ENCODE data around the gene ZCWPW1.
A peak's percentile ranks its signal among the peaks of the same experiment; 100 is the strongest.

Gene ZCWPW1, protein sequence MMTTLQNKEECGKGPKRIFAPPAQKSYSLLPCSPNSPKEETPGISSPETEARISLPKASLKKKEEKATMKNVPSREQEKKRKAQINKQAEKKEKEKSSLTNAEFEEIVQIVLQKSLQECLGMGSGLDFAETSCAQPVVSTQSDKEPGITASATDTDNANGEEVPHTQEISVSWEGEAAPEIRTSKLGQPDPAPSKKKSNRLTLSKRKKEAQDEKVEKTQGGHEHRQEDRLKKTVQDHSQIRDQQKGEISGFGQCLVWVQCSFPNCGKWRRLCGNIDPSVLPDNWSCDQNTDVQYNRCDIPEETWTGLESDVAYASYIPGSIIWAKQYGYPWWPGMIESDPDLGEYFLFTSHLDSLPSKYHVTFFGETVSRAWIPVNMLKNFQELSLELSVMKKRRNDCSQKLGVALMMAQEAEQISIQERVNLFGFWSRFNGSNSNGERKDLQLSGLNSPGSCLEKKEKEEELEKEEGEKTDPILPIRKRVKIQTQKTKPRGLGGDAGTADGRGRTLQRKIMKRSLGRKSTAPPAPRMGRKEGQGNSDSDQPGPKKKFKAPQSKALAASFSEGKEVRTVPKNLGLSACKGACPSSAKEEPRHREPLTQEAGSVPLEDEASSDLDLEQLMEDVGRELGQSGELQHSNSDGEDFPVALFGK
- 9.1 to 17.2 (median 14.6) reads per million in 4 experiments for total RNA-seq

DNA sequence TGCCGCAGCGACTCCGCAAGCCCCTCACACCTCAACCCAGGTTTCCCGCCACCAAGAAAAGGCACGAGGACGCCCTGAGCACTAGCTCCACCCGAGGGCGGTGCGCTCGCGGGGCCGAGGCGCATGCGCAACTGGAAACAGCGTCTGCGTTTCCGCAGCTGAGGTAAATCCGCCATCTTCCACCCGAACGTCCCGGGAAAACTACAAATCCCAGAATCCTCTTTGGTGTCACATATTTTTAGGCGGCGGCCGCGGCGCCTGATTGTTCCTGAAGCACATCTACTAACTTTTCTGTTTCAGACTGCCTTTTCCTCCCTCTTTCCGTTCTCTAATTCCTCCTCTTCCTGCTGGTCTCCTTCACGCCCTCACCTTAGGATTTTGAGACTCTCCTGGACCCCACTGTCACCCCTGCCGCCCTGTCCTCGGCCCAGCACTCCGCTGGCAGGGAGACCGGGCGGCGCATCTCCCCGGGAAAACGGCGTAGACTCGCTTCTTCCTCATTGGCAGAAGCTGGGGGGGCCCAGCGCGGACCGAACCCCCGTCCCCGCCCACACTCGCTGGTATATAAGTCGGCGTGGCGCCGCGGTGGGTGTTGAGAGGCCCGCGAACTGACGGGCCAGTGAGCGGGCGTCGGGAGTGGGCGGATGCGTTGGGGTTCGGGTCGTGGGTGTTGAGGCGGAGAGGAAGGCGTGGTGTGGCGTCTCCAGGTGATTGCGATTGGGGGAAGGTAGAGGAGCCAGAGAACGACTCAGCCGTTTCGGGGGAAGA lies at the start of gene ZCWPW1:
ZCWPW1 (minus strand) TSS at position 505 of the 768 bp plus-strand sequence. CDS start 8,054 bp downstream, outside the sequence.
- DNase-seq, result peak; percentile 94

DNA sequence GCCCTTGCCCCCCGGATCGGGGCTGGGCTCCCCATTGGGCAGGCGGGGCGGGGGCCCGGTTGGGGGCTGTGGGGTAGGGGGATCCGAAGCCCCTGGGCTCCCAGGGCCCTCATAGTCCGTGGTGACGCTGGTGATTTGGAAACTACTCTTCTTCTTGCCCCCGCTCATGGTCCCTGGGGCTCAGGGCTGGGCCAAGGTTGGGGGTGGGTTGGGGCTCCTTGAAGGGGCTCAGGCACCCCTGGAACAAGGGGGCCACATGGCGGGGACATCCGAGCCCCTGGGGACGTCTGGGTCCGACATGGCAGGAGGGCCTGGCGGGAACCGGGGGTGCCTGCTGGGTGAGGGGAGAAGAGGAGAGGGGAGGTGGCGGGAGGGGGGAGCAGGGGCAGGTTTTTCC lies 49.4 kb upstream of the ZCWPW1 start:
- DNase-seq, result no peak

DNA sequence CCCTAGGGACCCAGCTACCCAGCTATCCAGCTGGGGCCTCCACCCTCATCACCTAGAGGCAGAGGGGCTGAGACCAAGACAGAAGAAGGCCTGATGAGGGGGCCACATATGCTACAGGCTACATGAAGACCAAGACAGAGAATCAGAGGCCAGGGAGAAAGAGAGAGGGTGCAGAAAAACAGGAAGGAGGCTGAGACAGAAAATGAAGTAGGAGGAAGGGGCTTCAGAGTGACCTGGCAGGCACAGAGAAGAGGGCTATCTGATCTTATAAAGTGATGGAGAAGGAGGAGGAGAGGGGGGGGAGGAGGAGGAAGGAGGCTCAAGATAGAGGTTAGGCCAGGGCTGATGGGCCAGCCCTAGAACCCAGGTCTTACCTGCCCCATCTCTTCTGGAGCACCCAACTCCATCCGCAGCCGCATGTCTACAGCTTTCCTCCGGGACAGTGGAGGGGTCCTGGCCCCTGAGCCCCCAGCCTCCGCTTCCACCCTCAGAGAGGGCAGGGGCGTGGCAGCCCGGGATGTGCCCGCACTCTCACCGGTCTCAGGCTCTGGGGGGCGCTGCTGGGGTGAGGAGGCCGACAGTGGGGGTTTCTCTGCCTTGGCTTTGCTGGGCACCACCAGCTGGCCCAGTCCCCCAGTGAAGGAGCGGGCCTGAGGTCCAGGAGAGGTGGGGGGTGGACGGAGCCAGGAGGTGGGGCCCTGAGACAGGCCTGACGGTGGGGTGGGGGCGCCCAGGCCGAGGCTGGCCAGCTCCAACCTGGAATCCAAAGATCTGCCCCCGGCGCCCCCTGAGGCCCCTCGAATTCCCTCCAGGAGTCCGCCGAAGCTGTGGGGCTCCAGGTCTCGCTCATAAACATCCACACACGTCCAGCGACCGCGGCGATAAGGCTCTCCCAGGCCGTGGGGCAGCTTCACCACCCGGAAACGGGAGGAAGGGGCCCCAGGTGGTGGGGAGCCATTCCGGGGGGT lies 48.7 kb upstream of the ZCWPW1 start:
- peak; percentile 11 for DNase-seq

DNA sequence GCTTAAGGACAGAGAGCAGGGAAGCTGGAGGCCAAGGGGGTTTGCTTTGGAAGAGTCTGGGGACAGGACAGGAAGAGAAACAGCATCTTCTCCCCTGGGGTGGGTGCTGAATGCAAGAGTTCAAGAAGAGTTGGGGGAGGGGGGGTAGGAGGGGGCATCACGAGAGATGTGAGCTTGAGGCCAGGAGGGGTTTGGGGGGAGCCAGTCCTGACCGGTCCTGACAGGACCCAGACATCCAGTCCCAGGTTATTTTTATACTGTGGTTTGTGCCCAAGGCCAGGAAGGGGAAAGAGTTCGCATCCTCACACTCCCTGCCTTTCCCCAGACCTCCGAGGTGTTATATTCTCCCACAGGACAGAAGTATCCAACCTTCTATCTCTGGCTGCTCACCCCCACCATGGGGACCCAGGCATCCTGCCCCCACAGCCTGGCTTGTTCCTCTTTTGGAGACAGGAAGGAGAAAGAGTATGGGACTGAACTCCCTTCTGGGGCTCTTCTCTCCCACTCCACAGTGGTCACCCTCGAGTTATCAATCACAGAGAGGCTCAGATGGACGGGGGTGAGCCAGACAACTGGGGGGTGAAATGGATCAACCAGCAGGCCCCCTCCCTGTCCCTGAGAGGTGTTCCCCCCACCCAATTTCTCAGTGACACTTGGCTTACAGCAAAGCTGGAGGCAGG lies 47.7 kb upstream of the ZCWPW1 start:
- DNase-seq, result no peak

DNA sequence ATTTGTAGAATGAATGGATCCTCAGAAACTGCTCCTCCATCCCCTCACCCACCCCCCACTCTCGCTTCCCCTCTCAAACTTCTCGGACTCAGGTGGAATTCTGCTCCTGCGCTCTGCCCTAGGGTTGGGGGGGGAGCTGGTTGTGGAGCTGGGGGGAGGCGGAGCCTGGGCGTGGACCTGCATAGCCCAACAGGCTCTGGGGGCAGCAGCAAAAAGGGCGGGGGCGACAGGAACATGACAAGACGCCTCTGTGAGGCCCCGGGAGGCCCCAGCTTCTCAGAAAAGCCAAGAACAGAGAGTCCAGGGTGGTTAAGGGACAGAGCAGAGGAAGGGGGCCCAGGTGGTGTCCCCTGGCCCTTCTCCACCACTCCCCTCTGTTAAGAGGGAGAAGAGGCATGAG lies 47.0 kb upstream of the ZCWPW1 start:
- DNase-seq, result no peak

DNA sequence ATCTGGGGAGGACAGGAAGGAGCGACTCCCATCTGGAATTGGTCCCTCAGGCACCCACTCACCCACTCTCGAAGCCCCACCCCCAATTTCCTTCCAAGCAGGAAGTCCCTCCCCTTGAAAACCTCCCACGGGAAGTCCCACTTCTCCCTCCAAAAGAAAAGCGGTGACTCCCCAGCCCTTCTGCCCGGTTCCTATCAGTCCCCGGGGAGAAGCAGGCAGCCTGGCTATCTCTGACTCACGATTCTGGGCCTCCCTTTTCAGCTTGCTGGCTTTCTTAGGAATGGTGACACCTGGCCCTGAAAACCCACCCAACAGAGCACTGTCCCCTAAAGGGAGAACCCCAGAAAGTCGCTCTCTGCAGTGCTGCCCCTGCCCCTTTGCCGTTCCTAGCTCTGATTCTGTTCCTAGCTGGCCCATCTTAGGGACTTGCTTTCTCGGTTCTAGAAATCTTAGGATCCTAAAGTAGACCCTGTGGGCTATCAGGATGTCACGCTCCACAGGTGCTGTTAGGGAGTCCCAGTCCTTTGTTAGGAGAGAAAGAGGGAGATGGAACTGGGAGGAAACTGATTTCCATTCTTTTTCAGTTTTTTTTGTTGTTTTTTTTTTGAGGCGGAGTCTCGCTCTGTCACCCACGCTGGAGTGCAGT lies 44.5 kb upstream of the ZCWPW1 start:
- peak; percentile 15 for DNase-seq

DNA sequence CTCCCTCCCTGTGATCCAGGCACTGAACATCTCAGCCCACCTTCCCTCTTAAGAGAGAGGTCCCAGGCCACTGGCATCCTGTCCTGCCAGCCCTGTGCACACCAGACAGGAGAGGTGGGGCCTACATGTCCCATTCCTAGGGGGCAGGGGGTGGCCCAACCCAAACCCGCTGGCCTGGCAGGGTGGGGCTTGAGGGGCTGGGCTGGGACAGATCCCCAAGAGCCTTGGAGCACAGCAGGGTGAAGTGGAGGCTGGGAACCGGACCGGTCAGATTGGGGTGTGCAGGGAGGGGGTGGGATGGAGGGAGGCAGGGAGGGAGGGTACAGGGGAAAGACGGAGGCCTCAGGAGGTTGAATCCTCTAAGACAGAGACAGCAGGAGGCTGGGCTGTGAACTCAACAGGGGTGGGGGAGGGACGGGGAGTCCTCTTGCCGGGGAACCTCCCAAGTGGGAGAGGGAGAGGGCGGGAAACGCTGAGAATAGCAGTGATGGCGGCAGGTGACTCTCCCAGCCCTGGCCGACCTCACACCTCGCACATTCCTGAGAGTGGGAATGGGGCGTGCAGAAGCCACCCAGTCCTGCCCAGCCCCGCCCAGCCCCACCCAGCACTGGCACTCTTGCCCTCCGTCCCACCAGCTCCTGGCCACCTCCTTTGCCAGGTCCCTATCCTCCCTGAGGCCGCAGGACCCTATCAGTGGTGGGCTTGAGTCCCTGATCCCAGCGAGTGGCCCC lies 43.8 kb upstream of the ZCWPW1 start:
- DNase-seq, result no peak

DNA sequence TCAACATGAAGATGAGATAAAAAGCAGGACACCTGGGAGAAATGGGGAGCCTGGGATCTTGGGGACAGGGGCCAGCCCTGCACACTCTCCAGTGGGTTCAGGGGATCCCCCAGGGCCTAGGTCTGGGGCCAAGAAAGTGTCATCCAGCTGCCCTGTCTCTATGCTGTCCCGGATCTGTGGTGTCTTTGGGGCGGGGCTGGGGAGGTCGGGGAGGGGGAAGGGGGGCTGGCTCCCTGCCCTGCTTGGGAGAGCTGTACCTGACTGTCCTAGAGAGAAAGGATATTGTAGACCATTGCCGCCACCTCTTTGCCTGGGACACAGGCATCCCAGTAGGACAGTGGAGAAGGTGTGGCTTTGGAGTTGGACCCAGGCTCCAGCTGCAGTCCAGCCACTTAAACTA lies 42.5 kb upstream of the ZCWPW1 start:
- DNase-seq, result no peak

DNA sequence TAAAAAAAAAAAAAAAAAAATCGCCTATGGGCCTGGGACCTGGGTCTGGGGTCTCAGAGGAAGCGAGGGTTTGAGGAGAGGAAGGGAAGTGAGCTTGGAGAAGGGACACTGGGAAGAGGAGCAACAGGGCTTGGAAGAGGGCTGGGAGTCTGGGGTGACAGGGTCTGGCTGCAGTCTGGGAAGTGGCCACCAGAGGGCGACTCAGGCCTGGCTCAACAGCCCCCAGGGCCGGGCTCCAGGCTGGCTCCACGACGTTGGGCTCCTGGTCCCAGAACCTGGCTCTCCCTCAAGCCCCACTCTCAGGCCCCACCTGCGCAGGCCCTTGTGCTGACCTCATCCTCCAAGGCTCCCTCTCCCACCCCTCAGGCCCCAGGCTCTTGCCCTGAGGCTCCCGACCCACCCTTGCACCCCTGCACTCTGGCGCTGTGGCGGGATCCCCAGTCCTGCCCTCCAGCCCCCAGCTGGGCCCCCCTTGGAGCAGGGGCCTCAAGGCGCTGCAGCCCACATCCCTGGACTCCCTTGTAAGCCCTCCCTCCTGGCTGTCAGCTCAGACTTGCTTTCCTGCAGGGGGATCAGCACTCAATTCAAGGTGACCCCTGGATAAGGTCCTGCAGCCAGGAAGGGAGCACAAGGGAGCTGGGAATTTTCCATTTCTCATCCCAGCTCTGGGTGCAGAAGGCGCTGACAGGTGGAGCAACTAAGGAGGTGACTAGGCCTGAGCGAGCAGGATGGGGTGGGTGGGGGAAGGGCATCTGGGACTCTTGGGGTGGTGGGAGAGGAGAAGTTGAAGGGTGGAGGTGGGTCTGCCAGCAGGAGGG lies 40.9 kb upstream of the ZCWPW1 start:
- peak; percentile 69 for DNase-seq

DNA sequence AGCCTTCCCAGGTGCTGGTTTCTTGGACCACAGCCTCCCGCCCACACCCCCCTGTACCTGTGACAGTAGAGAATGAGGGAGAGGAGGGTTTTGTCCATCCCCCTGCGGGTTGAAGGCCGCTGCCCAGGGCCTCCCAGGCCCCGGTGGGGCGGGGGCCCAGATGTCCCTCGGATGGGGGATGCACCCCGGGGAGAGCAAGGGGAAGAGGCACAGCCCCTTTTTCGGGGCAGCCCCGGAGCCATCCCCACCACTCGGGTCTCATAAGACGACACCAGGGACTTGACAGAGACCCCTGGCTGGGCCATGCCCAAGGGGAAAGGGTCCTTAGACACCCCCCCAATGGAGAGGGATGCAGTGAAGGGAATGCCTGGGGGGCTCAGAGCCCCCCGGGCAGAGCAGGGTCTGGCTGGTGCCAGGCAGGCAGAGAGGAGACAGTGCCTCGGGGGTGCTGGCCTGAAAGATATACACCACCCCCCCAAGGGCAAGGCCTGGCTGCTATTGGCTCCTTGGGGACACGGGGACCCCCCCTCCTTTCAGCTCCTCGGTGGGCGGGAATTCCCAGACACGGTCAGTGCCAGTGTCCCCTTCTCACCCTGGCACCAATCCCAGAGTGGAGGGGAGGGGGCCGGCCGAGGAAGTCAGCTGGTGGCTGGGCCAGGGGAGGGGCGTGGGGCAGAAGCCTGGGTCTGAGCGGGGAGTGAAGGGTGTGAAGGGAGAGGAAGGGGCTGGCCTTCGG lies 39.3 kb upstream of the ZCWPW1 start:
- no peak for DNase-seq

DNA sequence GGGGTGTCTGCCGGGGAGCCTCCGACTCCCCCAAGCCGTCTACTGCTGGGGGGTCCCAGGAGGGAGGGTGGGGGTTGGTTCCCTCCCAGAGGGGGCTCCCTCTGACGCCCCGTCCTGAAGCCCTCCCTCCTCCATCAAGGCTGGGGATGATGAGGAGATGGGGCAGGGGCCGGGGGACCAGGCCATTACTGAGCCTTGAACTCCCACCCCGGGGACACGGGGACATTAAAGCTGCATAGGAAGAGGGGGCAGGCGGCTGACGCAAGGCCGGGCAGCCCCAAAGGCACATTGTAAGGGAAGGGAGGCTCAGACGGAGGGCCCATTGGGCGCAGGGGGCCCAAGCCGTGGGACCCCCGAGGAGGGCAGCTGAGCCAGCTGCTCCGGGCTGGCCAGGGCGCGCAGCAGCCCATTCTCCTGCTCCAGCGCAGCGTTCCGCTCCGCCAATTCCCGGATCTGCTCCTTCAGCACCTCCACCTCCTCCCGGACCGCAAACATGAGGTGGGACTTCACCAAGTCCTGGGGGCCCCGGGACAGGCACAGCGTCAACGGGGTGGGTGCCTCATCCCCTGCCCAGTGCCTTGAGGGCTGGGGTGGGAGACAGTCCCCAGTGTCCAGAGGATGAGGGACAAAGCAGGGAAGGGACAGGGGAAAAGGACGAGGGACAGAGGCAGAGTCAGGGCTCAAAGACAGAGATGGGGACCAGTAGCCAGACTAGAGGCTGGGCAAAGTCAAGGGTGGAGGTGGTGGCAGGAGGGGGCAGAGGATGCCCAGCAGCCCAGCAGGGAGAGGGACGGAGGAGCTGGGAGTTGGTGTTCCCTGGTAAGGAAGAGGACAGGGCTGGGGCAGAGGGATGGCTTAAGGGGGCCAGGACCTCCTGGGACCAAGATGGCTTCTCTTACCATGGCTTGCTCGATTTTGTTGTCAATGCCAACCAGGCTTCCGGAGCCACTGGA lies 38.4 kb upstream of the ZCWPW1 start:
- DNase-seq, result no peak

DNA sequence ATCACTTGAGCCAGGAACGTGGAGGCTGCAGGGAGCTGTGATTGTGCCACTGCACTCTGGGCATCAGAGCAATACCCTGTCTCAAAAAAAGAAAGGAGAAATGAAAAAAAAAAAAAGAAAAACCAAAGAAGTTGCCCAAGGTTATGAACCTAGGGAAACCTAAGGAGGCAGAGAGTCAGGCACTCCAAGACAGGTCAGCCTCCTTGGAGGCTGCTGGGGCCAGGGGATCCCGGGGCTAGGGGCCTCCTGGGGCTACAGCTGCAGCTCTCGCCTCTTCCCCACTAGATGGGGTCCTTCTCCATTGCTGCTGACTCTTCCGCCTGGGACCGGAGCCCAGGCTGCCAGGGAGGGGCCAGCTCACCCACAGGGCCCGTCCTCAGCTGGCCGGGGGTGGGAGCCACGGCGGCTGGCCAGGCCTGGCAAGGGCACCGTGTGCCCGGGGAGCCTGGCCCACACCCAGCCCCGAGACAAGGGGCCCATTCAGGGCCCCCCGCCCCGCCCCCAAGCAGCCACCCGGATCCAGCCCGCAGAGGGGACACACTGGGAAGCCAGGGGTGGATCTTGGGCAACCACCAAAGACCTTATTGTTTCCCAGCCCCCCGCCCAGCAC lies 37.3 kb upstream of the ZCWPW1 start:
- no peak for DNase-seq

DNA sequence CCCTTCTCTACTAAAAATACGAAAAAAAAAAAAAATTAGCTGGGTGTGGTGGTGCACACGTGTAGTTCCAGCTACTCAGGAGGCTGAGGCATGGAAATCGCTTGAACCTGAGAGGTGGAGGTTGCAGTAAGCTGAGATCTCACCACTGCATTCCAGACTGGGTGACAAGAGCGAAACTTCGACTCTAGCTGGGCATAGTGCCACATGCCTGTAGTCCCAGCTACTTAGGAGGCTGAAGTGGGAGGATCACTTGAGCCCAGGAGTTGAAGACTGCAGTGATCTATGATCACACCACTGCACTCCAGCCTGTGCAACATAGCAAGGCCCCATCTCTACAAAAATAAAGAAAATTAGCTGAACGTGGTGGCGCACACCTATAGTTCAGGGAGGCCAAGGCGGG lies 36.8 kb upstream of the ZCWPW1 start:
- DNase-seq, result no peak

DNA sequence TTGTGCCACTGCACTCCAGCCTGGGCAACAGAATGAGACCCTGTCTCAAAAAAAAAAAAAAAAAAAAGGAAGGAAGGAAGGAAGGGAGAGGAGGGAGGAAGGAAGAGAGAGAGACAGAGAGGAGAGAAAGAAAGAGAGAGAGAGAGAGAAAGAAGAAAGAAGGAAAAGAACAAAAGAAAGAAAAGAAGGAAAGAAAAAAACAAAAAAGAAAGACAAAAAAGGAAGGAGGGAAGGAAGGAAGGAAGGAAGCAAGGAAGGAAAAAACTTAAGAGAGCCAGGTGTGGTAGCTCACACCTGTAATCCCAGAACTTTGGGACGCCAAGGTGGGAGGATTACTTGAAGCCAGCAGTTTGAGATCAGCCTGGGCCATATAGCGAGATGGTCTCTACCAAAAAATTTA lies 36.3 kb upstream of the ZCWPW1 start:
- DNase-seq, result no peak

DNA sequence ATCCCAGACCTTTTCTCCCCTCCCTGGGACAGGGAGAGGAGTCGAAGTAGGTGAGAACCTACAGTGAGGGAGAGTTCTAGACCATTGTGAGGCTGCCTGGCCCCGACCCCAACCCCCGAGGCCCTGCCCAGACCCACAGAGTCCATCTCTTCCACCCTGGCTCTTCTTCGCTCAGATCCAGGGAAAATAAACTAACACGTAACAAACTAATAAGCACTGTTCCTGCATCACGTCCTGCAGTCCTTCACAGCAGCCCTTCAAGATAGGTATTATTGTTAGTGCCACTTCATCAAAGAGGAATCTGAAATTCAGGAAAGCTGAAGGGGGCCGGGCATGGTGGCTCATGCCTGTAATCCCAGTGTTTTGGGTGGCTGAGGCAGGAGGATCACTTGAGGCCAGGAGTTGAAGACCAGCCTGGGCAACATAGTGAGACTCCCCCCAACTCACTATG lies 35.7 kb upstream of the ZCWPW1 start, which contains the start of gene SPACDR:
SPACDR (minus strand) TSS at position 51 of the 451 bp plus-strand sequence. CDS start 235 bp downstream, outside the sequence.
- DNase-seq, result no peak

DNA sequence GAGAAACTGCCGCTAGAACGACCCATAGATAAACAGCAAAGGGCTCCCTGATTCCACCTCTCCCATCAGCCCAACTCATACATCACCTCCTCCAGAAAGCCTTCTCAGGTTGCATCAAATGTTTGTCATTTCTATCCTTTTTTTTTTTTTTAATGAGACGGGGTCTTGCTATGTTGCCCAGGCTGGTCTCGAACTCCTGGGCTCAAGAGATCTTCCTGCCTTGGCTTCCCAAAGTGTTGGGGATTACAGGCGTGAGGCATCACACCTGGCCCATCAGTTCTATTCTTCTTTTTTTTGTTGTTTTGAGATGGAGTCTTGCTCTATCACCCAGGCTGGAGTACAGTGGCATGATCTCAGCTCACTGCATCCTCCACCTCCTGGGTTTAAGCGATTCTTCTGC lies 28.5 kb upstream of the ZCWPW1 start:
- no peak for DNase-seq

DNA sequence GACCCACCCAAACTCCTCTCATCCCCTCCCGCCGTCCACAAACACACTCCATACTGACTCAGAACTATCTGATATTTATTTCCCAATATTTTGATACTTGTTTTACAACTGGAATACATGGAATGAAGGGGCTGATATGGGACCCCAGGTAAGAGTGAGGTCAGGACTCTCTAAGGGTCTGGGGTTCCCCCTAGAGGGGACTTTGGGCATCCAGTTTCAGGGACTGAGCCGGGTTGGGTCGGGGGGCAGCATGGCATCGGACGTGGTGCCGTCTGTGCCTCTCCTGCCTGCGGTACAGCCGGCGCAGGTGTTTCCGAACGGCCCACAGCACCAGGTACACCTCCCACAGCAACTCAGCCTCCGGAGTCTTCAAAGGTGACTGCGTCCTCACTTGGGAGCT lies 28.1 kb upstream of the ZCWPW1 start:
- no peak for DNase-seq

Measured in effector CD8-positive, alpha-beta T cell (primary cell).